ENCODE results near the gene PHF21B. TPM values are rescaled to one million over a fixed set of nuclear protein-coding genes. Genes with fewer than 3 reads are reported as not detected.

PHF21B gene
- total and polyA plus RNA-seq, 2 of the 8 experiments (the other 6 are each of a cell fraction or from before 2014, with no cell fraction given), result 19.3 to 68.1 TPM

DNA sequence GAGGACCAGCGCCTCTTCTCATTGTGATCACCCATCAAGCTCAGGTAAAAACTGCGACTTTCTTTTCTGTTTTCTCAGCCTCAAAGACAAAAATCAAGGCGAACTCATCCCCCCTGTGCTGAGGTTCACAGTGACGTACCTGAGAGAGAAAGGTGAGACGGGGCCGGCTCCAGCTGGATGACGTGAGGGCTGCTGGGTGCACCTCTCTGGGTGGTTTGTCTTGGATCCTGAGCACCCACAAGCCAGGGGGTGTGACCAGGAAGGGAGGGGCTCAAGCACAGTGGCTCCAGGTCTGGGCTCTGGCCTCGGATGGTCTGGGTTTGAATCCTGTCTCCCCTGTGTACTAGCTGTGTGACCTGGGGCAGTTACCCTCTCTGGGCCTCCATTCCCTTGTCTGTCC is 164.6 kb downstream of the PHF21B start:
- no peak for DNase-seq (ENCODE audit: low read depth in 1 of 2, low spot score in 2 of 2)
- H3K18ac ChIP-seq (ENCODE audit: extremely low read depth, low read length), result no peak overlapping the region
- no peak overlapping the region for H2BK15ac ChIP-seq (ENCODE audit: low read length)
- POLR2A ChIA-PET (ENCODE audit: partially characterized antibody), result no interaction called here
- peaks cover 0 to 4% of the 10 kb centered on the region in 2 experiments for H4K20me1 ChIP-seq (replicated peaks in 1 of 2; ENCODE audit: control insufficient read depth in 1 of 2, insufficient read depth in 2 of 2, low read length in 2 of 2)
- no peak overlapping the region for H4K8ac ChIP-seq (ENCODE audit: extremely low read depth, insufficient read depth, low read length)
- no peaks in the 10 kb centered on the region for H3K79me1 ChIP-seq (ENCODE audit: low read depth, low read length)
- peaks cover 0 to 6% (median 4%) of the 10 kb centered on the region in 4 experiments; a peak in 4 of 7 replicates for H3K4me1 ChIP-seq (replicated peaks in 1 of 4; ENCODE audit: control insufficient read depth in 3 of 4, insufficient read depth in 4 of 4, low read length in 3 of 4)
- 89% methylated on average over 8 of the region's 8 CpGs; no CpG with 5 or more reads in 1 of the 2 experiments for WGBS, 2 experiments (ENCODE audit: extremely low coverage in 1 of 2, insufficient coverage in 1 of 2, insufficient read length in 1 of 2, insufficient replicate concordance in 2 of 2, low coverage in 1 of 2, low lambda C conversion rate in 2 of 2, missing lambda C conversion rate in 1 of 2)
- H3K79me2 ChIP-seq (ENCODE audit: control insufficient read depth in 1 of 2, insufficient read depth in 2 of 2, low read length in 2 of 2), result no peaks in the 10 kb centered on the region
- no peak overlapping the region for H3K27ac ChIP-seq (ENCODE audit: low read depth, low read length)
- no peak overlapping the region for H3K23ac ChIP-seq (ENCODE audit: insufficient read length)
- H3K9ac ChIP-seq (replicated peaks in 1 of 4; ENCODE audit: extremely low read depth in 1 of 4, low read depth in 3 of 4, low read length in 3 of 4), result no peak overlapping the region
- CTCF ChIA-PET (ENCODE audit: partially characterized antibody), result interaction anchor here (1.8 kb wide), 1 partner anchor 13 kb away, joined by 6 read pairs; no protein-coding TSS in a partner anchor
- peaks cover 0 to 5% (median 1%) of the 10 kb centered on the region in 4 experiments; a peak in 3 of 8 replicates for H3K36me3 ChIP-seq (ENCODE audit: control insufficient read depth in 2 of 4, insufficient read depth in 4 of 4, low read length in 3 of 4)
- no peak overlapping the region for H2AK5ac ChIP-seq (ENCODE audit: low read depth, low read length)
- no peak overlapping the region for H3K4me2 ChIP-seq (ENCODE audit: insufficient read depth in 1 of 2, low read depth in 2 of 2, low read length in 2 of 2)
- no peak overlapping the region for H2AFZ ChIP-seq (ENCODE audit: low read length)
- H3K4ac ChIP-seq (replicated peaks; ENCODE audit: insufficient read length, low read depth, low read length), result no peak overlapping the region
- H3K27me3 ChIP-seq (replicated peaks in 1 of 4; ENCODE audit: control insufficient read depth in 3 of 4, extremely low read depth in 1 of 4, insufficient read depth in 3 of 4, low read length in 3 of 4), result no peaks in the 10 kb centered on the region
- H2BK20ac ChIP-seq (ENCODE audit: low read length), result no peak overlapping the region
- H4K5ac ChIP-seq (ENCODE audit: insufficient read length, low read depth, low read length), result no peak overlapping the region
- no peak for FAIRE-seq
- H3K9me3 ChIP-seq (ENCODE audit: insufficient read depth in 2 of 2, low read depth in 1 of 2, low read length in 1 of 2), result no peaks in the 10 kb centered on the region
- H2BK120ac ChIP-seq (replicated peaks; ENCODE audit: low read depth, low read length), result no peak overlapping the region
- no peak for TF ChIP-seq JUND (IDR thresholded peaks at IDR 0.05; ENCODE audit: low read length)
- no peak for TF ChIP-seq EP300 (IDR thresholded peaks at IDR 0.05; ENCODE audit: borderline replicate concordance in 1 of 2, low read depth in 2 of 2, low read length in 2 of 2)
- TF ChIP-seq SIX5 (IDR thresholded peaks at IDR 0.05; ENCODE audit: low read depth, low read length), result no peak
- TF ChIP-seq, protein P1, sequence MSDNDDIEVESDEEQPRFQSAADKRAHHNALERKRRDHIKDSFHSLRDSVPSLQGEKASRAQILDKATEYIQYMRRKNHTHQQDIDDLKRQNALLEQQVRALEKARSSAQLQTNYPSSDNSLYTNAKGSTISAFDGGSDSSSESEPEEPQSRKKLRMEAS (IDR thresholded peaks at IDR 0.05), result no peak
- TF ChIP-seq CHD2 (IDR thresholded peaks at IDR 0.05; ENCODE audit: low read length), result no peak
- no peak overlapping the region for H3K4me3 ChIP-seq (ENCODE audit: extremely low read depth in 1 of 4, insufficient read depth in 2 of 4, low read depth in 3 of 4, low read length in 4 of 4)
- no peak overlapping the region for H2BK5ac ChIP-seq (ENCODE audit: low read depth, low read length)
- no peak overlapping the region for H3K56ac ChIP-seq (replicated peaks; ENCODE audit: insufficient read length, low read depth, low read length)
- H2BK12ac ChIP-seq (ENCODE audit: low read depth, low read length), result no peak overlapping the region
- H3K14ac ChIP-seq (ENCODE audit: insufficient read length), result no peak overlapping the region
- H4K91ac ChIP-seq (replicated peaks; ENCODE audit: insufficient read length, low read length), result no peak overlapping the region
- H3K23me2 ChIP-seq (ENCODE audit: low read depth, low read length), result no peaks in the 10 kb centered on the region; the same call in 1 of the 2 replicates

Data from H1 (cell line).